ENCODE results near the gene VTCN1. TPM values are rescaled to one million over a fixed set of nuclear protein-coding genes. Genes with fewer than 3 reads are reported as not detected.

The VTCN1 gene
- total RNA-seq, 2 experiments from 2014 or later, result not detected

DNA sequence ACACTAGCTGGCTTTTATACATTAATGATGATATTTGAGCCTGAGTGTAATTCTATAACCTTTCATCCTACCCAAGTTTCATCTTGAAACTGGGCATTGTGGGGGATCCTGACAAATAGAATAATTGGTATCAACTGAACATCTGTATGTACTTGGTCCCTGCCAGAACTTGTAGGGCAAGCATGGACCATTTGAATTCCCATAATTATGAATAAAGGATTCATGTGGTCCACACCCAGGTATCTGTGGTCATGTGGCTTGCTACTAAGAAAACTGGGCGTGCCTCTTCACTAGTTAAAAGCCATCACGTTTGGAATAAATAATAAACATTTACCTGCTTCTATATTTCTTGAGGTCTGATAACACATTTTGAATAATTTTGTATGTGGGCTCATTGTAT is 20.6 kb upstream of the VTCN1 start:
- no peaks in the 10 kb centered on the region for H3K27me3 Mint-ChIP-seq
- no peaks in the 10 kb centered on the region for H3K4me1 Mint-ChIP-seq
- ATAC-seq (ENCODE audit: low read depth) (no peak), DNase-seq (no peak)
- H3K27ac Mint-ChIP-seq, result no peak overlapping the region
- no peak overlapping the region for H3K4me3 Mint-ChIP-seq
- no peaks in the 10 kb centered on the region for H3K36me3 Mint-ChIP-seq
- H3K9me3 Mint-ChIP-seq, result peaks cover 6% of the 10 kb centered on the region
- POLR2A ChIA-PET, result no interaction called here

DNA sequence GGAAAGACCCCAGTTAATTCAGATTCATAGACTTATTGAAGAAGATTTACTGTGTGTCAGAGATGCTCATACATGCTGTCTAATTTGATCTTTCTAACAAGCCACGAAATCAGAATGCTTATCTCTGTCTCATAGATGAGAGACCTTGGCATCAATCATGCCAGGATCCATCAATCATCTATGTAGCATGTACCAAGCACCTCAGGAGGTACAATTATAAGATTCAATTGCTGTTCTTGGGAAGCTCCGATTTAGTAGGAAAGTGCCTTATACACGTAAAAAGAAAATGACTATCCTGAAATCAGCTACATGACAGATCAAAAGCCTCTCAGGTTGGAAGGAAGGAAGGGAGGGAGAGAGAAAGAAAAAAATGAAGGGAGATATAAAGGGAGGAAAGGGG is 18.5 kb upstream of the VTCN1 start:
- DNase-seq, result no peak
- Mint-ChIP-seq H3K27ac (no peak overlapping the region), H3K27me3 (no peaks in the 10 kb centered on the region), H3K9me3 (peaks cover 6% of the 10 kb centered on the region), H3K4me3 (no peak overlapping the region), H3K4me1 (no peaks in the 10 kb centered on the region), H3K36me3 (no peaks in the 10 kb centered on the region)
- no peak for ATAC-seq (ENCODE audit: low read depth)
- POLR2A ChIA-PET, result no interaction called here

DNA sequence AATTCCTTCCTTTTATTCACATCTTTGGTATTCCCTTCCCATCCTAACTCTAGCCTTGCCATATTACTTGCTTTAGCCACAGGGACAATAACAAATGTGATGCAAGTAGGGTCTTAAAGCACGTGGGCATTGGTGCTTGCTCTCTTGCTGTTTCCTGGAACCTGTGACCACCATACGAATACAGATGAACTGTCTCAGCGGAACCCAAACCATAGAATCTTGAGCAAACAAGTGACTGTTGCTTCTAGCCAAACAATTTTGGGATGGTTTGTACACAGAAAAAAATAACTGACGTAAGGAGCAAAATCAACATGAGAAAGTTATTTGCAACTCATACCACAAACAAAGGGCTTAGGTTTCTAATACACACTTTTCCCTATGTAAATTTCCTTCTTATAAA is 15.2 kb upstream of the VTCN1 start:
- no peaks in the 10 kb centered on the region for H3K27me3 Mint-ChIP-seq
- no peaks in the 10 kb centered on the region for H3K4me1 Mint-ChIP-seq
- no peaks in the 10 kb centered on the region for H3K36me3 Mint-ChIP-seq
- no peak overlapping the region for H3K4me3 Mint-ChIP-seq
- no peak for ATAC-seq (ENCODE audit: low read depth)
- POLR2A ChIA-PET, result no interaction called here
- H3K27ac Mint-ChIP-seq, result no peak overlapping the region
- DNase-seq, result no peak
- peaks cover 4% of the 10 kb centered on the region for H3K9me3 Mint-ChIP-seq

- no peaks in the 10 kb centered on the region for H3K4me1 Mint-ChIP-seq
- POLR2A ChIA-PET, result no interaction called here
- no peaks in the 10 kb centered on the region for H3K27me3 Mint-ChIP-seq
- no peak for ATAC-seq (ENCODE audit: low read depth)
- no peak overlapping the region for H3K4me3 Mint-ChIP-seq
- DNase-seq, result no peak
- no peak overlapping the region for H3K27ac Mint-ChIP-seq
- H3K9me3 Mint-ChIP-seq, result peaks cover 8% of the 10 kb centered on the region
- no peaks in the 10 kb centered on the region for H3K36me3 Mint-ChIP-seq
These were observed 6.0 kb upstream of the VTCN1 start for GRCh38 chr1:117216718-117217117.

DNA sequence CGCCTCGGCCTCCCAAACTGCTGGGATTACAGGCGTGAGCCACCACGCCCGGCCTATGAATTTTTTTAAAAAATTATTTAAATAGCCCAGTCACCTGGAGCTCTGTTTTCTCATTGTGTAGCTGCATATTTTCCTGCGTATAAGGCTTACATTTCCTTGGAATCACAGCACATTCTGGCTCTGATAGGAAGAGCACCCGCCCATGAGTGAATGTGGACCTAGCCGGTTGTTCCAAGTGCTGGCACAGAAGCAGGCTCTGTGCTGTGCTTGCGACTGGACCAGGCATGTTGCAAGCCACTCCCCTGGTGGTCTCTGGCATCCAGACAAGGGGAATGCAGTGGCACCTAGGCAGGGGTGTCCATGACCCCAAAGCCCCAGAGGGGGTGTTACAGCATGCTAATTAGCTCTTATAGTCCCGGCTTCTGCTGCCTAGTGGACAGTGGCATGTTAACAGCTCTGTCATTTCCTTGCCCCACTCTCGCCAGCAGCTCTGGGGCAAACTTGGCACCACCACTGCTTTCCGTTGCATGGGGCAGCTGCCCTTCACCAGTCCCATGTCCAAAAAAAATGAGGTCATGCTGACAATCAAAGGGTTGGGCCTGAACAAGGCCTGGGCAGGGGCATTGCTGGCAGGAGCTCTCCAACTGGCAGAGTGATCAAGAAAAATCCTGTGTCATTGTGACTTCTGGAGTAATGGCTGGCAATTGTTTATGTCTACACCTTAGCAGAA is 5.2 kb upstream of the VTCN1 start:
- POLR2A ChIA-PET, result no interaction called here
- Mint-ChIP-seq H3K9me3 (peaks cover 6% of the 10 kb centered on the region), H3K4me3 (no peak overlapping the region), H3K27ac (no peak overlapping the region), H3K4me1 (no peaks in the 10 kb centered on the region), H3K27me3 (no peaks in the 10 kb centered on the region), H3K36me3 (no peaks in the 10 kb centered on the region)
- ATAC-seq (ENCODE audit: low read depth), result no peak
- DNase-seq, result no peak

DNA sequence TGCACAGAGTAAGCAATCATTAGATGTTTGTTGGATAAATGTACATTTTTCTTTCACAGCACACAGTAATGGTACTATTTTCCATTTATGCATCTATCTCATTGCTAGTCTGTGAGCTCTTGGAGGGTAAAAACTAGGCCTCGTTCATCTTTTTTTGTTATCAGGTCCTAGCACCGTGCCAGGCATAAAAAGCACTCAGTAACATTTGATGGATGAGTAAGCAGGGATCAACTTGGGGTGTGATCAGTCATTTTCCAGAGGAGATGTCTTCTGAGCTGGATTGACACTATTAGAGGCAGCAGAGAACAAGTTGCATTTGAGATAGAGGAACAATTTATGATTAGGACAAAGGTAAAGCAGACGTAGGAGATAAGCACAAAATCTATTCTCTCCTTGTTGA is 4.3 kb upstream of the VTCN1 start:
- no peaks in the 10 kb centered on the region for H3K27me3 Mint-ChIP-seq
- peaks cover 5% of the 10 kb centered on the region for H3K9me3 Mint-ChIP-seq
- ATAC-seq (ENCODE audit: low read depth) (no peak), DNase-seq (no peak)
- no peaks in the 10 kb centered on the region for H3K36me3 Mint-ChIP-seq
- no peaks in the 10 kb centered on the region for H3K4me1 Mint-ChIP-seq
- POLR2A ChIA-PET, result no interaction called here
- no peak overlapping the region for H3K4me3 Mint-ChIP-seq
- no peak overlapping the region for H3K27ac Mint-ChIP-seq

DNA sequence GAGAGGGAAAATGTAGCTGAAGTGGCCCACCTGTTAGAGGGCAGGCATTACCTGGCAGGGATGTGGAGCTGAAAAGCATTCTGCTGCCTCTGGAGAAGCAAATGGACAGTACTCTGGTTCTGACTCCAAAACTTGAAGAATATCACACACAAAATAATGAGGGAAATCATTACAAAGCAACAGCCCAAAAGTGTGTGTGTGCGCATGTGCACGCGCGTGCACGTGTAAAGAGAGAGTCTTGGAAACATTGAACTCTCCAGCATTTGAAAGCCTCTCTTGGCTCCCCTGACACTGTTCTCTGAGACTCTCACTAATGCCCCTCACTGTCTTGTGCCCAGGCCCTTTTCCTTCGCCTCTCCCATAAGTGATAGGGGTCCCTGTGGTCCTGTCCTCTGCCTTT is 2.3 kb upstream of the VTCN1 start:
- Mint-ChIP-seq H3K4me1 (no peaks in the 10 kb centered on the region), H3K27me3 (no peaks in the 10 kb centered on the region), H3K36me3 (no peaks in the 10 kb centered on the region), H3K9me3 (peaks cover 5% of the 10 kb centered on the region), H3K27ac (no peak overlapping the region), H3K4me3 (no peak overlapping the region)
- DNase-seq (no peak), ATAC-seq (ENCODE audit: low read depth) (no peak)
- POLR2A ChIA-PET, result no interaction called here

DNA sequence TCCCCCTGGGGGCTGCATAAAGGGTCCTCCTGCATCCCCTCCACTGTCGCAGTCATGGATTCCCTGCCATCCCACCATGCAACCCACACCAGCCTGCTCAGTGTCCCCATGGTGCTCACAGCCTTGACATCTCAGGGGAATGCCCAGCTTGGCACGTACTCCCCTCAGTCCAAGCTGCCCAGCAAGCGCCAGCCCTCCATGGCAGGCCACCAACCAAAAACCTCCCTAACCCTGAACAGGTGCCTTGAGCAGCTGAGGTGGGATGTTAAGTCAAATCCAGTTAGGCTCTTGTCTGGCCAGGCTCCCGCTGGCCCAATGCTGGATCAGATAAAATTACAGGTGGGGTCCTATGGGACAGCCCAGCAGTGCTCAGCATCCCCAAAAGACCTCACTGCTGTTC is 341 bp downstream of the VTCN1 start:
- Mint-ChIP-seq H3K27me3 (no peaks in the 10 kb centered on the region), H3K4me3 (no peak overlapping the region), H3K27ac (no peak overlapping the region), H3K4me1 (no peaks in the 10 kb centered on the region), H3K9me3 (peaks cover 2% of the 10 kb centered on the region), H3K36me3 (no peaks in the 10 kb centered on the region)
- POLR2A ChIA-PET, result no interaction called here
- ATAC-seq (ENCODE audit: low read depth) (no peak), DNase-seq (no peak)

DNA sequence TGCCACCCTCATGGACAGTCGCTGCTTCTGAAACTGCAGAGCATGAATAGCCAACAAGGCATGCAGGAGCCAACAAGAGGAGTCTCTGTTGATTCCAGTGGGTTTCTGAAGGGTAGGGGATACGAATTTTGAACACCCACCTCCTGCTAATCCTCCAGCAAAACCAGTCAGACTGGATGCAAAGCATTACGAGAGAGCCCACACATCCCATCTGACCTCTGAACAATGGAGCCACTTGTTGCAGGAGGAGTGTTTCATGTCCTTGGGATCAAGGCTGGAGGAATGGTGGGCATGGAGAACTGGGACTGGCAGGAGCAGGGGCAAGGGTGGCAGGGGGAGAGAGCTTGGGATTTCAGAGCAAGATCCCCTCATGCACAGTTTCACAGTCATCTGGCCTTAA is 1.6 kb downstream of the VTCN1 start:
- H3K36me3 Mint-ChIP-seq, result no peaks in the 10 kb centered on the region
- DNase-seq, result no peak
- no peak for ATAC-seq (ENCODE audit: low read depth)
- no peaks in the 10 kb centered on the region for H3K4me1 Mint-ChIP-seq
- POLR2A ChIA-PET, result no interaction called here
- no peak overlapping the region for H3K4me3 Mint-ChIP-seq
- no peaks in the 10 kb centered on the region for H3K9me3 Mint-ChIP-seq
- H3K27ac Mint-ChIP-seq, result no peak overlapping the region
- H3K27me3 Mint-ChIP-seq, result no peaks in the 10 kb centered on the region

DNA sequence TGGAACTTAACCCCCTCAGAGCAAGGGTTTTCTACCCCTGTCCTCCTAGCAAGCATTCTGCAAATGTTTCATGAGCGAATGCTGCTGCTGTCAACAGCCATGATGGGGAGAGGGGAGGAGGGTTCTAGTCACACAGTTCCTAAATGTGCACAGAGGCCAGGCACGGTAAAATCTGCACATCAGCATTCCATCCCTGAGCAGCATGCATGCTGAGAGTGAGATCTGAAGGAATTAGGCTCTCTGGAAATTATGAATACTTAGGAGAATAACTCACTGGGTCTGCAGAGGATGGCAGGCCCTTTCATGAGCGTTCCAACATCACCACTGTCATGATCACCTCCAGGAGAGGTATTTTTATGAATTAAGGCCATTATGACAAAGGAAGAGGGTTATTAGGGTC is 2.1 kb downstream of the VTCN1 start:
- no peaks in the 10 kb centered on the region for H3K27me3 Mint-ChIP-seq
- no peaks in the 10 kb centered on the region for H3K36me3 Mint-ChIP-seq
- no peaks in the 10 kb centered on the region for H3K9me3 Mint-ChIP-seq
- no peak for ATAC-seq (ENCODE audit: low read depth)
- H3K27ac Mint-ChIP-seq, result no peak overlapping the region
- POLR2A ChIA-PET, result no interaction called here
- DNase-seq, result no peak
- H3K4me3 Mint-ChIP-seq, result no peak overlapping the region
- no peaks in the 10 kb centered on the region for H3K4me1 Mint-ChIP-seq

- POLR2A ChIA-PET, result no interaction called here
These were observed 5.4 kb downstream of the VTCN1 start for GRCh38 chr1:117205368-117205767.

GRCh38 chr1:117201808-117202207 is 8.9 kb downstream of the VTCN1 start:
- Mint-ChIP-seq H3K27me3 (peaks cover 10% of the 10 kb centered on the region), H3K27ac (no peak overlapping the region), H3K4me1 (no peaks in the 10 kb centered on the region), H3K4me3 (no peak overlapping the region), H3K36me3 (no peaks in the 10 kb centered on the region), H3K9me3 (no peaks in the 10 kb centered on the region)
- no peak for DNase-seq
- no peak for ATAC-seq (ENCODE audit: low read depth)
- POLR2A ChIA-PET, result no interaction called here

More at GRCh38 chr1:117205368-117205767, 5.4 kb downstream of the VTCN1 start:
- Mint-ChIP-seq H3K36me3 (no peaks in the 10 kb centered on the region), H3K27me3 (peaks cover 6% of the 10 kb centered on the region), H3K9me3 (no peaks in the 10 kb centered on the region), H3K4me1 (no peaks in the 10 kb centered on the region), H3K27ac (no peak overlapping the region), H3K4me3 (no peak overlapping the region)
- ATAC-seq (ENCODE audit: low read depth) (no peak), DNase-seq (no peak)

- POLR2A ChIA-PET, result no interaction called here
- ATAC-seq (ENCODE audit: low read depth) (no peak), DNase-seq (no peak)
- no peak overlapping the region for H3K27ac Mint-ChIP-seq
- no peaks in the 10 kb centered on the region for H3K9me3 Mint-ChIP-seq
- no peak overlapping the region for H3K4me3 Mint-ChIP-seq
- H3K27me3 Mint-ChIP-seq, result peaks cover 14% of the 10 kb centered on the region
- H3K36me3 Mint-ChIP-seq, result no peaks in the 10 kb centered on the region
- H3K4me1 Mint-ChIP-seq, result no peaks in the 10 kb centered on the region
These were observed 12.6 kb downstream of the VTCN1 start for GRCh38 chr1:117198097-117198496.

DNA sequence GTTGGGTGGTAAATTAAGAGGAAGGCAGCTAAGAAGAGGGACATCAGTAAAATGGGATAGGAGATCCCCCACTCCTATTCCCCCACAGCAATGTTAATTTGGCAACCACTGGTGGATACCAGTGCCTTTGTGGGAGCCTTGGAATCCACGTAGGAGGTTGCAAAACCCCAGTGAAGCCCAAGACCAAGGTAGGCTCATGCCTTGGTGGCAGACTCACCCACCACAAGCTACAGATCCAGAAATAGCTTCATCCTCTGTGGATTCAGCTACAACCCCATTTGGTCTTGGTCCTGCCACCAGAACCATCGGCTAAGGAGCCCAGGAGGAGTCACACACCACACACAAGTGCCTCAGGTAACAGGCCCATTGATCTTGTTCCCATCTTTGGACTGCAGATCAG is 21.0 kb downstream of the VTCN1 start:
- POLR2A ChIA-PET, result no interaction called here
- H3K36me3 Mint-ChIP-seq, result no peaks in the 10 kb centered on the region
- no peak overlapping the region for H3K27ac Mint-ChIP-seq
- H3K27me3 Mint-ChIP-seq, result peaks cover 9% of the 10 kb centered on the region
- ATAC-seq (ENCODE audit: low read depth) (no peak), DNase-seq (no peak)
- no peak overlapping the region for H3K4me3 Mint-ChIP-seq
- no peaks in the 10 kb centered on the region for H3K4me1 Mint-ChIP-seq
- no peaks in the 10 kb centered on the region for H3K9me3 Mint-ChIP-seq

Measured in activated naive CD8-positive, alpha-beta T cell treated with anti-CD3 and anti-CD28 coated beads, Interleukin-2, amount 10 ng/mL, durations not matched to agents 7 days and 5 days (primary cell).